HEK293T (cell line): Measurements from ENCODE around the gene ZNF516.

ENCODE experiments used
- CTCF ChIA-PET: fragments of 350-600 bp; formaldehyde crosslinking; extraction: SDS; loops from one replicate; lab custom pipeline; 2021; ENCODE audit warnings: antibody characterized with exemption, inconsistent platforms; lab: Yijun Ruan, JAX
- POLR2A ChIA-PET: fragments of 350-600 bp; formaldehyde crosslinking; extraction: SDS; loops from one replicate; lab custom pipeline; 2020; ENCODE audit warnings: antibody characterized with exemption, inconsistent platforms; lab: Yijun Ruan, JAX
- DNase-seq: peaks from one replicate; pipeline ENCODE4 v3.0.0; 2012; ENCODE audit warnings: mixed read lengths; ENCODE audit errors: extremely low spot score
- ARNT ChIP-seq: fragments of 450-650 bp; IDR thresholded peaks from 2 replicates; pipeline ENCODE4 v1.6.1; 2017; ENCODE audit warnings: mild to moderate bottlenecking
- BHLHE40 ChIP-seq: fragments of 450-650 bp; IDR thresholded peaks from 2 replicates; pipeline ENCODE4 v1.6.1; 2016; ENCODE audit warnings: mild to moderate bottlenecking, moderate library complexity, borderline replicate concordance
- CTBP1 ChIP-seq: fragments of 450-650 bp; IDR thresholded peaks from 2 replicates; pipeline ENCODE4 v1.6.1; 2016; ENCODE audit warnings: borderline replicate concordance
- ELF4 ChIP-seq: fragments of 450-650 bp; IDR thresholded peaks from 2 replicates; pipeline ENCODE4 v1.6.1; 2017; ENCODE audit warnings: antibody characterized with exemption
- FOXA1 ChIP-seq: fragments of 450-650 bp; IDR thresholded peaks from 2 replicates; pipeline ENCODE4 v1.6.1; 2016; ENCODE audit warnings: mild to moderate bottlenecking
- FOXK2 ChIP-seq: fragments of 450-650 bp; IDR thresholded peaks from 2 replicates; pipeline ENCODE4 v1.6.1; 2016; ENCODE audit warnings: mild to moderate bottlenecking
- FOXM1 ChIP-seq: fragments of 450-650 bp; IDR thresholded peaks from 2 replicates; pipeline ENCODE4 v1.6.1; 2017; ENCODE audit warnings: mild to moderate bottlenecking, borderline replicate concordance
- HDGF ChIP-seq: fragments of 450-650 bp; IDR thresholded peaks from 2 replicates; pipeline ENCODE4 v1.6.1; 2017; ENCODE audit warnings: antibody characterized with exemption, borderline replicate concordance
- L3MBTL2 ChIP-seq: fragments of 450-650 bp; conservative IDR thresholded peaks from 2 replicates; pipeline ENCODE4 v1.6.1; 2016; ENCODE audit warnings: mild to moderate bottlenecking
- LEF1 ChIP-seq: fragments of 450-650 bp; IDR thresholded peaks from 2 replicates; pipeline ENCODE4 v1.6.1; 2017; ENCODE audit warnings: mild to moderate bottlenecking, borderline replicate concordance
- NFRKB ChIP-seq: fragments of 450-650 bp; IDR thresholded peaks from 2 replicates; pipeline ENCODE4 v1.6.1; 2016; ENCODE audit warnings: mild to moderate bottlenecking, moderate library complexity
- SP1 ChIP-seq: fragments of 450-650 bp; IDR thresholded peaks from 2 replicates; pipeline ENCODE4 v1.6.1; 2017
- SUZ12 ChIP-seq: fragments of 450-650 bp; IDR thresholded peaks from 2 replicates; pipeline ENCODE4 v1.6.1; 2016; ENCODE audit warnings: mild to moderate bottlenecking
- TARDBP ChIP-seq: fragments of 450-650 bp; IDR thresholded peaks from 2 replicates; pipeline ENCODE4 v1.6.1; 2016
- ZNF384 ChIP-seq: fragments of 450-650 bp; IDR thresholded peaks from 2 replicates; pipeline ENCODE4 v1.6.1; 2016
- TF ChIP-seq, protein P1 (sequence below): fragments of 450-650 bp; IDR thresholded peaks from 2 replicates; pipeline ENCODE4 v1.6.1; 2016

The ZNF516 gene

DNA sequence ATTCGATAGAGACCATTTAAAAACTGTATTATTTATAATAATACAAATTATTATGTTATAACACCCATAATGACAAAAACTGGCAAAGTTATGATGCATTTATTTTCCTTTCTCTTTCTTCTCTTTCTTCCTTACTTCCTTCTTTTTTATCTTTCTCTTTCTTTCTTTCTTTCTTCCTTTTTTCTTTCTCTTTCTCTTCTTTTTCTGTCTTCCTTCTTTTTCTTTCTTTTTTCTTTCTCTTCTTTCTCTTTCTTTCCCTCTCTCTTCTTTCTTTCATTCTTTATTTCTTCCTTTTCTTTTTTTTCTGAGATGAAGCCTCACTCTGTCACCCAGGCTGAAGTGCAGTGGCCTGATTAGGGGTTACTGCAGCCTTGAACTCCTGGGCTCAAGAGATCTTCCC, 27.5 kb upstream of the ZNF516 start:
- TF ChIP-seq HDGF (no peak), ELF4 (no peak), LEF1 (no peak), FOXA1 (no peak), FOXM1 (no peak), BHLHE40 (no peak), CTBP1 (no peak), L3MBTL2 (no peak), FOXK2 (no peak), SP1 (no peak)
- TF ChIP-seq, protein P1, sequence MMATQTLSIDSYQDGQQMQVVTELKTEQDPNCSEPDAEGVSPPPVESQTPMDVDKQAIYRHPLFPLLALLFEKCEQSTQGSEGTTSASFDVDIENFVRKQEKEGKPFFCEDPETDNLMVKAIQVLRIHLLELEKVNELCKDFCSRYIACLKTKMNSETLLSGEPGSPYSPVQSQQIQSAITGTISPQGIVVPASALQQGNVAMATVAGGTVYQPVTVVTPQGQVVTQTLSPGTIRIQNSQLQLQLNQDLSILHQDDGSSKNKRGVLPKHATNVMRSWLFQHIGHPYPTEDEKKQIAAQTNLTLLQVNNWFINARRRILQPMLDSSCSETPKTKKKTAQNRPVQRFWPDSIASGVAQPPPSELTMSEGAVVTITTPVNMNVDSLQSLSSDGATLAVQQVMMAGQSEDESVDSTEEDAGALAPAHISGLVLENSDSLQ = no peak
- ChIA-PET CTCF (no interaction called here), POLR2A (no interaction called here)
- no peak for DNase-seq

DNA sequence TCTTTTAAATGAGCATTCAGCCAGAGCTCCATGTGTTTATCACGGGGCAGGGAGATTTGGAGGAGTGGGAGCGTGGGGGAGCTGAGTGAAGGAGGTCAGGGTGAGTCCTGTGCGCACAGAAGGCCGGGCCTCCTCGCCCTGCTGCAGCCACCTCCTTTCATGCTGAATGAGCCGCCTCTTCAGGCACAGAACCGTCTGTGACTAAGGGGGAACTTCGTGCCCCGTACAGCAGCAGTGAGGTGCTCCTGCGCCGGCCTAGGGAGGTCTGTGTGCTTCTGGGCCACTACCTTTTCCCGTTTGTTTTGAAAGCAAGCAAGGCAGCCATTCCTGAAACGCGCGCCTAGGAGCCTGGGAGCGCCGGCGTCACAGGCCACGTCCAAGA, 27.1 kb upstream of the ZNF516 start:
- ChIA-PET CTCF (no interaction called here), POLR2A (no interaction called here)
- DNase-seq = no peak
- TF ChIP-seq ZNF384 (no peak), FOXM1 (no peak), FOXA1 (no peak), NFRKB (no peak), L3MBTL2 (no peak), ARNT (no peak), TARDBP (no peak), ELF4 (no peak), SUZ12 (no peak), FOXK2 (no peak), SP1 (no peak), CTBP1 (no peak), LEF1 (no peak), BHLHE40 (no peak), HDGF (no peak)
- TF ChIP-seq, protein P1 = no peak

DNA sequence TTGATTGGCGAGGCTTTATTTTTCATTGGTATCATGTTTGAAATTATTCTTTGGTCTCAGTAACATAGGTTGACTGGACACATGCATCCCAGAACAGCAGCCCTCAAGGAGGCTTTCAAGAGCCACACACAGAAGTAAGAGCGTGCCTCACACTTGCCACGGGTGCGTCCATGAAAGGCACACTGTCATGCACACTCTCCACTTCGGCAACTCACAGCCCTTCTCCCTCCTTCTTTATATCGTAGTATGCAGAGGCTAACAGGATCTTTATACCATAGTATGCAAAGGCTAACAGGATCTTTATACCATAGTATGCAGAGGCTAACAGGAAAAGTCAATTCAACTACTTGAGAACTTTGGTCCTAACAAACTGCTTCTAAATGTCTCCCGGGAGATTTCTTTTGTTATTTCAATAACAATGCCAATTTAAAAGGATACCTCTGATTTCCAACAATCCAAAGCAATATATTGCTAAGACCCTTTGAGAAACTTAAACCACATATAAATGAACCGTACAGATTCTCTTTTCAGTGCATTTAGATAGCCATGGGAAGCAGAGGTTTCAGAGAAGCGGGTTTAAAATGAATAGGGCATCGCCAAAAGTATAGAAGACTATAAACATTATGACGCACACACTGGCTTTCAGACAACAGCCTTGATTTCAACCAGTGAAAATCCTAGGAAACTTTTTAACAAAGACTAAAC, 26.5 kb upstream of the ZNF516 start:
- ChIA-PET POLR2A (no interaction called here), CTCF (no interaction called here)
- no peak for DNase-seq
- TF ChIP-seq, protein P1 = no peak
- no peak for TF ChIP-seq ELF4
- TF ChIP-seq FOXM1 = no peak
- TF ChIP-seq SUZ12 = no peak
- TF ChIP-seq L3MBTL2 = no peak
- no peak for TF ChIP-seq TARDBP
- TF ChIP-seq HDGF = no peak
- no peak for TF ChIP-seq FOXA1
- no peak for TF ChIP-seq LEF1
- no peak for TF ChIP-seq CTBP1
- TF ChIP-seq FOXK2 = no peak
- TF ChIP-seq ARNT = no peak
- TF ChIP-seq ZNF384 = no peak
- no peak for TF ChIP-seq NFRKB
- TF ChIP-seq BHLHE40 = no peak

DNA sequence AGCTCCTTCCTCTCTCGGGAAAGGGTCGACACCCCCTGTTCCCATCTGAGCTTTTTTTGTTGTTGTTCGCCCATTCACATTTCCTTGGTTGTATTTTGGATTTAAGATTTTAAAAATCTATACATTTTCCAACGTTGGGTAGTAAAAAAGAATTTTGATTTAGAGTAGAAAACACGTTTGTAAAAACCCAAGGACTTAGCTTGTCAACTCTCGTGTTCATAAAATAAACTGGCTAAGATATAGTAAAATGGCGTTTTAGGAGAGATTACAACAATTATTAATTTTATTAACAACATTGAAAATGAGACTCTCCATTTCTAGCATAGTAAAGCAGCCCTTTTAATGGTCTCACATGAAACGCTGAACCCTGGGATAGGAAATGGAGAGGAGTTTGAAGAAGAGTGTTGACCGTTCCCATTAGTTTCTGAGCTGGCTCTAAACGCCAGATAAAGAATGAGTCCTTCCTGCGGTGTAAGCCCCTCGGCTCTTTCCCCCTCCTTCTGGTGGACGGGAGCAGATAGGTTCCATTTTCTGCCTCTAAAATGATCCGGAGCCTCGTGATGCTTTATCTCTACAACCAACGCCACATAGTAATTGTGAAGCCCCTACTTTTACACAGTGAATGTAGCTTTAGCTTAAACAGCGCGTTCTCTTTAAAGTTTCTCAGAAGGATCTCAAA, 24.0 kb upstream of the ZNF516 start:
- ChIA-PET POLR2A (interaction anchor here (1.5 kb wide), 1 partner anchor 14 kb away, joined by 3 read pairs; no protein-coding TSS in a partner anchor), CTCF (interaction anchor here (0.8 kb wide), 1 partner anchor 137 kb away, joined by 6 read pairs; no protein-coding TSS in a partner anchor)
- TF ChIP-seq, protein P1 = no peak
- TF ChIP-seq ELF4 = no peak
- TF ChIP-seq NFRKB = no peak
- no peak for TF ChIP-seq LEF1
- no peak for TF ChIP-seq HDGF
- no peak for TF ChIP-seq L3MBTL2
- TF ChIP-seq FOXK2 = no peak
- no peak for TF ChIP-seq BHLHE40
- TF ChIP-seq TARDBP = no peak
- TF ChIP-seq FOXM1 = no peak
- TF ChIP-seq ZNF384 = no peak
- TF ChIP-seq SP1 = no peak
- TF ChIP-seq FOXA1 = no peak
- no peak for TF ChIP-seq SUZ12
- no peak for TF ChIP-seq CTBP1
- no peak for TF ChIP-seq ARNT
- peak; percentile 19 for DNase-seq
